Measurements from ENCODE around the gene OTOS.

- TF ChIP-seq CTCF (conservative IDR thresholded peaks at IDR 0.05) = no peak
- no peak for TF ChIP-seq EZH2 (IDR thresholded peaks at IDR 0.05; ENCODE audit: low read depth)
Measured at GRCh38 chr2:240187989-240188590, 47.6 kb upstream of the OTOS start.
